HepG2 (cell line): ENCODE data around the gene USP2. TPM values are rescaled to one million over a fixed set of nuclear protein-coding genes. Genes with fewer than 3 reads are reported as not detected.

Experiments
- ATAC-seq: fragments of 200-7000 bp; cut with Tn5 transposase; 3 replicates; pipeline ENCODE4 v1.9.1; 2020; ENCODE audit warnings: mild to moderate bottlenecking, moderate library complexity
- BruUV-seq: library from RNA; stranded (reverse); fragments of 400-500 nt; replicated peaks from 2 replicates; lab custom pipeline; 2021; lab: Mats Ljungman, UMichigan
- CTCF ChIA-PET: fragments of 300-600 bp; formaldehyde crosslinking; extraction: SDS; loops from one replicate; lab custom pipeline; 2021; ENCODE audit warnings: low total read pairs, inconsistent platforms, low intra/inter-chr PET ratio; lab: Yijun Ruan, JAX
- POLR2A ChIA-PET: fragments of 350-600 bp; sonication (Branson Sonifier 250); formaldehyde crosslinking; loops from one replicate; lab custom pipeline; 2020; ENCODE audit warnings: antibody characterized with exemption, inconsistent platforms; lab: Yijun Ruan, JAX
- DNase-seq: peaks from one replicate; pipeline ENCODE4 v3.0.0-alpha.2; 2015; ENCODE audit warnings: low spot score
- FAIRE-seq: peaks from 3 replicates; lab custom pipeline; 2011; peaks lifted over from hg19 to GRCh38; lab: Jason Lieb, UNC
- H2AFZ ChIP-seq: one replicate; pipeline ENCODE4 v1.6.1; 2011; ENCODE audit warnings: low read length, inconsistent platforms
- H3K27ac ChIP-seq: fragments of 300-600 bp; 3 replicates; pipeline ENCODE4 v1.8.0; 2011; ENCODE audit warnings: mixed run types, mild to moderate bottlenecking, mixed read lengths, low read length, inconsistent platforms; ENCODE audit not compliant: insufficient read depth; ENCODE audit errors: extremely low read length
- H3K27me3 ChIP-seq, 2 experiments: fragments of 200-600 bp in 1 of 2; 2 replicates in 1 of 2; 3 replicates in 1 of 2; pipeline versions ENCODE4 v1.6.0 to v1.8.0; 2011; ENCODE audit warnings: low read length in 2 of 2, mild to moderate bottlenecking in 2 of 2, moderate library complexity in 2 of 2, inconsistent platforms in 1 of 2; ENCODE audit not compliant: insufficient read depth in 2 of 2, control insufficient read depth in 1 of 2
- H3K36me3 ChIP-seq, 2 experiments: fragments of 200-600 bp in 1 of 2; replicated peaks in 1 of 2; 2 replicates in 1 of 2; 3 replicates in 1 of 2; pipeline versions ENCODE4 v1.5.1 to v1.8.0; 2011; ENCODE audit warnings: low read length in 2 of 2, inconsistent platforms in 1 of 2; ENCODE audit not compliant: insufficient read depth in 2 of 2, control insufficient read depth in 1 of 2
- H3K4me1 ChIP-seq: 2 replicates; pipeline ENCODE4 v1.5.1; 2012; ENCODE audit warnings: low read length, inconsistent platforms; ENCODE audit not compliant: insufficient read depth
- H3K4me2 ChIP-seq: 2 replicates; pipeline ENCODE4 v1.6.0; 2011; ENCODE audit warnings: low read depth, low read length, inconsistent platforms
- H3K4me3 ChIP-seq, 3 experiments: fragments of 200-600 bp in 1 of 3; sonication (generic), shearing (Covaris generic) in 1 of 3; replicated peaks in 1 of 3; 2 replicates each; pipeline ENCODE4 v1.5.1; 2011 to 2016; ENCODE audit warnings: low read length in 3 of 3, inconsistent platforms in 2 of 3, low read depth in 2 of 3, mild to moderate bottlenecking in 2 of 3, control low read depth in 1 of 3, mixed read lengths in 1 of 3; ENCODE audit not compliant: insufficient read depth in 1 of 3
- H3K79me2 ChIP-seq: one replicate; pipeline ENCODE4 v1.6.1; 2011; ENCODE audit warnings: low read length, inconsistent platforms; ENCODE audit not compliant: insufficient read depth
- H3K9ac ChIP-seq: 2 replicates; pipeline ENCODE4 v1.6.0; 2011; ENCODE audit warnings: mild to moderate bottlenecking, low read depth, low read length, inconsistent platforms; ENCODE audit not compliant: insufficient read depth
- H3K9me3 ChIP-seq: 2 replicates; pipeline ENCODE4 v1.5.1; 2012; ENCODE audit warnings: mild to moderate bottlenecking, low read length
- H4K20me1 ChIP-seq: 2 replicates; pipeline ENCODE4 v1.6.0; 2011; ENCODE audit warnings: inconsistent platforms, mild to moderate bottlenecking, low read length, moderate library complexity; ENCODE audit not compliant: insufficient read depth
- CBX2 ChIP-seq, 2 experiments: fragments of 200-600 bp in 1 of 2; sonication (generic); formaldehyde crosslinking in 1 of 2; IDR thresholded peaks; 2 replicates each; pipeline versions ENCODE4 v1.7.0 to v1.8.1; 2018 to 2022; ENCODE audit warnings: low read depth in 2 of 2, low read length in 1 of 2, mild to moderate bottlenecking in 1 of 2, missing genetic modification reagents in 1 of 2
- FOXC1 ChIP-seq: sonication (generic); formaldehyde crosslinking; IDR thresholded peaks from 2 replicates; pipeline ENCODE4 v1.8.0; 2022; ENCODE audit warnings: mild to moderate bottlenecking, missing genetic modification reagents, borderline replicate concordance
- HINFP ChIP-seq: sonication (generic); formaldehyde crosslinking; IDR thresholded peaks from 2 replicates; pipeline ENCODE4 v1.4.0; 2020; ENCODE audit warnings: low read depth, mild to moderate bottlenecking, missing genetic modification reagents
- MXI1 ChIP-seq: IDR thresholded peaks from 3 replicates; pipeline ENCODE4 v1.6.1; 2012; ENCODE audit warnings: low read depth, low read length, inconsistent platforms, borderline replicate concordance
- ZC3H4 ChIP-seq: sonication (generic); formaldehyde crosslinking; IDR thresholded peaks from 2 replicates; pipeline ENCODE4 v1.4.0; 2020; ENCODE audit warnings: missing genetic modification reagents, borderline replicate concordance
- ZFP36L1 ChIP-seq: sonication (generic); formaldehyde crosslinking; IDR thresholded peaks from 2 replicates; pipeline ENCODE4 v1.8.0; 2022; ENCODE audit warnings: mild to moderate bottlenecking, missing genetic modification reagents, moderate library complexity
- ZFX ChIP-seq: sonication (generic); formaldehyde crosslinking; IDR thresholded peaks from 2 replicates; pipeline ENCODE4 v1.4.0; 2020; ENCODE audit warnings: mild to moderate bottlenecking, low read depth, missing genetic modification reagents, moderate library complexity
- ZNF781 ChIP-seq: sonication (generic); formaldehyde crosslinking; IDR thresholded peaks from 2 replicates; pipeline ENCODE4 v1.5.1; 2020; ENCODE audit warnings: borderline replicate concordance, mild to moderate bottlenecking, missing genetic modification reagents; ENCODE audit errors: not compliant biosample characterization
- ZSCAN22 ChIP-seq: sonication (generic); formaldehyde crosslinking; IDR thresholded peaks from 2 replicates; pipeline ENCODE4 v1.4.0; 2020; ENCODE audit warnings: mild to moderate bottlenecking, missing genetic modification reagents
- WGBS: methylation state at CpG from one replicate; pipeline ENCODE4 v1.1.6; 2017; ENCODE audit warnings: low lambda C conversion rate; 5-methylcytosine and 5-hydroxymethylcytosine counted together
- in situ Hi-C: cut with HindIII; loops from 2 replicates; pipeline ENCODE4 v1.10.0; 2017; ENCODE audit warnings: low pct_unique_long_range_greater_than_20kb; ENCODE audit not compliant: extremely low pct_ligation_motif_present
- intact Hi-C: fragments of 100-400 bp; cut with micrococcal nuclease; formaldehyde crosslinking; loops from one replicate; pipeline ENCODE4 v1.10.0; 2022; ENCODE audit not compliant: unreplicated experiment
- polyA plus RNA-seq, 8 experiments: library from polyadenylated mRNA; depleted of rRNA in 3 of 8; stranded (reverse) in 7 of 8; unstranded in 1 of 8; fragments of >200 nt; fragmentation: Illumina TruSeq in 4 of 8; extraction: Trizol in 4 of 8; gene quantifications; 2 replicates each; pipeline versions ENCODE4 v1.2.1 to v1.2.3, GENCODE V29; 2011 to 2016; ENCODE audit warnings: low read depth in 4 of 8, missing spikeins in 1 of 8, mixed read lengths in 1 of 8; ENCODE audit not compliant: insufficient read depth in 1 of 8
- total RNA-seq, 5 experiments: library from RNA; depleted of rRNA; stranded (reverse); fragments of >200 nt; fragmentation: Illumina TruSeq; extraction: Trizol; gene quantifications; 2 replicates each; pipeline ENCODE4 v1.2.3, GENCODE V29; 2016; ENCODE audit warnings: low read depth in 1 of 5

USP2 gene
- total and polyA plus RNA-seq, 2 of the 13 experiments (the other 11 are each of a cell fraction or from before 2014, with no cell fraction given) = 2.5 to 6.0 TPM

DNA sequence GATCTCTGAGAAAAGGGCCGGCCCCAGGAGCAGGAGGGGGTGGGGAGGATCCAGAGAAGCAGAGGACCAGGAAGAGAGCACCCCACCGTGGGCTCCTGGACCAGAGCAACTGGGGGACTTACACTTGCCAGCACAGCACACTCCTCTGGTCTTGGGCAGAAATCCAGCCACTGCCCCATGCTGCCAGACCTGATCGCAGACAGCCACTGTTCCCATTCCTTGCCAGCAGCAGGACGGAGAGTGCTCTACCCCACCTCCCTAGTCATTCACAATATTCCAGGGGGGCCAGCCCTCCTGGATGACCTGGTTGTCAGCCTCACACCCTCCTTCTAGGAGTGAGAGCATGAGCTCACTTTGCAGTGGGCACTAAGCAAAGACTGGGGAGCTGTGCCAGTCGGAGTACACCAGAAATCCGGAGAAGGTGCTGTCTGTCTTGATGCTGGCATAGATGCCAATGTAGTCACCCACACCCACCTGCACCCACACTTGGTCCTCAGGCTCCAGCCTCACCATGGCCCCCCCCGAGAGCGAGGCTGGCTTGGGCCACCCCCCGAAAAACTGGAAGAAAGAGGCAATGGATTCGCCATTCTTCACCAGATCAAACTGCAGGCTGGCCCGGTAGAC is 42.4 kb downstream of the USP2 start:
- H3K4me3 ChIP-seq = no peak overlapping the region
- in situ Hi-C loops = loop anchor here (5.0 to 10.0 kb wide), 2 partner anchors 33 to 136 kb away; no protein-coding TSS in a partner anchor
- TF ChIP-seq CBX2 (IDR thresholded peaks at IDR 0.05; ENCODE audit: low read depth, low read length) (no peak), CBX2 (CRISPR knock-in tag; IDR thresholded peaks at IDR 0.05; ENCODE audit: low read depth) (no peak)
- peaks cover 4% of the 10 kb centered on the region; the same call in 1 of the 2 replicates for H4K20me1 ChIP-seq
- H2AFZ ChIP-seq = no peak overlapping the region
- DNase-seq (no peak), ATAC-seq (no peak), FAIRE-seq (no peak)
- WGBS = 94% methylated on average over 9 of the region's 11 CpGs
- ChIA-PET CTCF (interaction anchor here (1.3 to 1.9 kb wide), 4 partner anchors 13 to 42 kb away, joined by 4 to 17 read pairs (median 9); partner anchors contain the start of gene USP2), POLR2A (interaction anchor here (0.6 to 3.2 kb wide), 11 partner anchors 9 to 223 kb away, joined by 3 to 31 read pairs (median 7); partner anchors contain the start of genes CBL, MCAM and USP2)
- peaks cover 8 to 14% of the 10 kb centered on the region in 2 experiments; a peak in 4 of 5 replicates for H3K36me3 ChIP-seq
- peaks cover 2 to 33% of the 10 kb centered on the region in 2 experiments; a peak in 4 of 5 replicates for H3K27me3 ChIP-seq
- peaks cover 24% of the 10 kb centered on the region for H3K79me2 ChIP-seq
- peaks cover 51% of the 10 kb centered on the region for H3K4me1 ChIP-seq
- H3K9me3 ChIP-seq = no peaks in the 10 kb centered on the region
- BruUV-seq = no TSS peak
- intact Hi-C loops = loop anchor here (1.0 kb wide), 1 partner anchor 35 kb away; no protein-coding TSS in a partner anchor
- no peak overlapping the region for H3K27ac ChIP-seq
- no peak overlapping the region for H3K9ac ChIP-seq
- H3K4me2 ChIP-seq = no peak overlapping the region

DNA sequence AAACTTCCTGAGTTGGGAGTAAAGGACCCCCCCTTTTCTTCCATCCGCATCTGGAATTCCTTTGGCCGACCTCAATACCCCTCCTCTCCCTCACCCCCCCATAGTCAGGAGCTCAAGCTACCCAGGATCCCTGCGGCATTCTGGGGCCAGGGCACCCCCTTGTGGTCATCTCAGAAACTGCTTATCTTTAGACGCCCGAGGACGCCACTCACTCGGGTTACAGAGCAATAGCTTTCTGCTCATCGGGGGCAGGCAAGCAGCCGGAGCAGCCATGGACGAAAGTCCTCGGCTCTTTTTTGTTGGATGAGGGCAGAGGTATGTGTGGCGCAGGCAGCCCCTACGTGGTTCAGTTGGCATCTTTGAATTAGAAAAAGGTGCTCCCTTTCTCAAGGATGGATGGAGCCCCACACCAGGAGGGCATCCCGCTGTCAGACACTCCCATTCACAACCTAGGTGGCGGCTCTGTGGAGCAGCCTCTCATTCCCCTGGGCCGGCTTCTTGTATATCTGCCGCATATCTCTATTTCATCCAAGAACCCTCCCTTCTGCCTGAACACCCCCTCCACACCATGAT is 43.1 kb downstream of the USP2 start:
- Histone ChIP-seq H3K79me2 (peaks cover 24% of the 10 kb centered on the region), H3K4me1 (peaks cover 57% of the 10 kb centered on the region), H3K27me3 (peaks cover 0 to 26% of the 10 kb centered on the region in 2 experiments; a peak in 3 of 5 replicates), H3K9ac (no peak overlapping the region), H3K4me3 (no peak overlapping the region), H3K4me2 (peak overlapping the region; percentile 35; the same call in 1 of the 2 replicates), H2AFZ (no peak overlapping the region), H3K27ac (no peak overlapping the region), H3K9me3 (no peaks in the 10 kb centered on the region), H4K20me1 (peaks cover 4% of the 10 kb centered on the region; the same call in 1 of the 2 replicates), H3K36me3 (peaks cover 8 to 14% of the 10 kb centered on the region in 2 experiments; a peak in 4 of 5 replicates)
- in situ Hi-C loops (loop anchor here (5.0 to 10.0 kb wide), 2 partner anchors 34 to 136 kb away; no protein-coding TSS in a partner anchor), intact Hi-C loops (loop anchor here (1.0 kb wide), 1 partner anchor 36 kb away; no protein-coding TSS in a partner anchor)
- FAIRE-seq (peak; percentile 30), DNase-seq (peak; percentile 57), ATAC-seq (peak; percentile 43)
- ChIA-PET CTCF (interaction anchor here (1.3 to 1.9 kb wide), 4 partner anchors 14 to 43 kb away, joined by 4 to 17 read pairs (median 9); partner anchors contain the start of gene USP2), POLR2A (interaction anchor here (0.6 to 2.3 kb wide), 12 partner anchors 10 to 222 kb away, joined by 3 to 29 read pairs (median 4); partner anchors contain the start of genes CBL, MCAM and USP2)
- WGBS = 25% methylated on average over 16 of the region's 17 CpGs
- BruUV-seq = no TSS peak
- TF ChIP-seq ZSCAN22 (CRISPR knock-in tag) = no peak
- TF ChIP-seq FOXC1 (CRISPR knock-in tag) = no peak
- no peak for TF ChIP-seq MXI1
- no peak for TF ChIP-seq ZFX (CRISPR knock-in tag)
- no peak for TF ChIP-seq ZC3H4 (CRISPR knock-in tag)
- TF ChIP-seq ZFP36L1 (CRISPR knock-in tag) = no peak
- TF ChIP-seq HINFP (CRISPR knock-in tag) = no peak
- TF ChIP-seq ZNF781 (CRISPR knock-in tag) = no peak
